WTC11 (cell line): ENCODE data around the gene SLC22A8.

Experiments
- MXD4 ChIP-seq: fragments of 250-450 bp; sonication (Bioruptor Pico); IDR thresholded peaks from 2 replicates; pipeline ENCODE4 v1.8.0; 2021; ENCODE audit warnings: mild to moderate bottlenecking, moderate library complexity, borderline replicate concordance
- NR2C2 ChIP-seq: sonication (generic); formaldehyde crosslinking; IDR thresholded peaks from 2 replicates; pipeline ENCODE4 v1.8.0; 2022; ENCODE audit warnings: mild to moderate bottlenecking, missing genetic modification reagents
- PRRX2 ChIP-seq: fragments of 250-450 bp; sonication (Bioruptor Pico); IDR thresholded peaks from 2 replicates; pipeline ENCODE4 v1.8.0; 2021; ENCODE audit warnings: mild to moderate bottlenecking
- SMAD4 ChIP-seq: sonication (generic); formaldehyde crosslinking; IDR thresholded peaks from 2 replicates; pipeline ENCODE4 v1.8.0; 2022; ENCODE audit warnings: mild to moderate bottlenecking, missing genetic modification reagents
- TCF7 ChIP-seq: sonication (generic); formaldehyde crosslinking; IDR thresholded peaks from 2 replicates; pipeline ENCODE4 v1.8.0; 2022; ENCODE audit warnings: mild to moderate bottlenecking, low read depth, missing genetic modification reagents, moderate library complexity
- ZNF121 ChIP-seq: sonication (generic); formaldehyde crosslinking; IDR thresholded peaks from 2 replicates; pipeline ENCODE4 v1.8.0; 2023; ENCODE audit warnings: missing genetic modification reagents
- TF ChIP-seq, protein P1 (sequence below): fragments of 200-600 bp; IDR thresholded peaks from 2 replicates; pipeline ENCODE4 v1.8.0; 2022; ENCODE audit warnings: antibody characterized with exemption
- TF ChIP-seq, protein P2 (sequence below): sonication (generic); formaldehyde crosslinking; IDR thresholded peaks from 2 replicates; pipeline ENCODE4 v1.8.1; 2022; ENCODE audit warnings: low read depth, missing genetic modification reagents, borderline replicate concordance
- TF ChIP-seq, protein P3 (sequence below): sonication (generic); formaldehyde crosslinking; IDR thresholded peaks from 2 replicates; pipeline ENCODE4 v1.8.0; 2022; ENCODE audit warnings: mild to moderate bottlenecking, missing genetic modification reagents
- TF ChIP-seq, protein P4 (sequence below): sonication (generic); formaldehyde crosslinking; IDR thresholded peaks from 2 replicates; pipeline ENCODE4 v1.8.1; 2022; ENCODE audit warnings: low read depth, mild to moderate bottlenecking, moderate library complexity, missing genetic modification reagents, borderline replicate concordance
- TF ChIP-seq, protein P5 (sequence below): sonication (generic); formaldehyde crosslinking; IDR thresholded peaks from 2 replicates; pipeline ENCODE4 v1.8.0; 2022; ENCODE audit warnings: missing genetic modification reagents
- TF ChIP-seq, protein P6 (sequence below): sonication (generic); formaldehyde crosslinking; IDR thresholded peaks from 2 replicates; pipeline ENCODE4 v1.8.0; 2023; ENCODE audit warnings: missing genetic modification reagents

DNA sequence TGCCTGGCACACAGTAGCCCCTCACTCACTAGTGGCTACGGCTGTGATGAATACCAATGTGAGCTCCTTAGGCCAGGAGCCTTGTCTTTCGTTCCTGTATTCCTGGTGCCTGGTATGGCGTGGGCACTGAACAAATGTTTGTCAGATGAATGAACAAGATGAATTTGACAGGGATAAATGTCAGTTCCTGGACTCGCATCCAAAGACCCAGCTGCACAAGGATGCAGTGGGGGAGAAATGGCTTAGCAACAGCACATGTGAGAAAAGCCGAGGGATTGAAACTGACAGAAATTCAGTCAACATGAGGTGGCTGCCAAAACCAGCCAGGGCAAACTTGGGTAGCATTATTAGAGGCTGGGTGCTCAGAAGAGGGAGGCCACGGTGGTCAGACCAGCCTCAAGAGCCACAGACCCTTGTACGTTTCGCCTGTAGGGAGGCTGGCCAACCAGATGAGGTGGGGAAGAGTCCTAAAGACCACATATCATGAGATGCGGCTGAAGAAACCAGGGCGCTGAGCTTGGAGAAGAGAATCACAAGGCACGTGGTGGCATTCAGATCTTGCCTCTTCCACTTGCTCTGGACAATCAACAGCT lies 7.7 kb upstream of the SLC22A8 start:
- TF ChIP-seq, protein P1, sequence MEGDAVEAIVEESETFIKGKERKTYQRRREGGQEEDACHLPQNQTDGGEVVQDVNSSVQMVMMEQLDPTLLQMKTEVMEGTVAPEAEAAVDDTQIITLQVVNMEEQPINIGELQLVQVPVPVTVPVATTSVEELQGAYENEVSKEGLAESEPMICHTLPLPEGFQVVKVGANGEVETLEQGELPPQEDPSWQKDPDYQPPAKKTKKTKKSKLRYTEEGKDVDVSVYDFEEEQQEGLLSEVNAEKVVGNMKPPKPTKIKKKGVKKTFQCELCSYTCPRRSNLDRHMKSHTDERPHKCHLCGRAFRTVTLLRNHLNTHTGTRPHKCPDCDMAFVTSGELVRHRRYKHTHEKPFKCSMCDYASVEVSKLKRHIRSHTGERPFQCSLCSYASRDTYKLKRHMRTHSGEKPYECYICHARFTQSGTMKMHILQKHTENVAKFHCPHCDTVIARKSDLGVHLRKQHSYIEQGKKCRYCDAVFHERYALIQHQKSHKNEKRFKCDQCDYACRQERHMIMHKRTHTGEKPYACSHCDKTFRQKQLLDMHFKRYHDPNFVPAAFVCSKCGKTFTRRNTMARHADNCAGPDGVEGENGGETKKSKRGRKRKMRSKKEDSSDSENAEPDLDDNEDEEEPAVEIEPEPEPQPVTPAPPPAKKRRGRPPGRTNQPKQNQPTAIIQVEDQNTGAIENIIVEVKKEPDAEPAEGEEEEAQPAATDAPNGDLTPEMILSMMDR = no peak
- no peak for TF ChIP-seq MXD4 (CRISPR knock-in tag)
- TF ChIP-seq, protein P2, sequence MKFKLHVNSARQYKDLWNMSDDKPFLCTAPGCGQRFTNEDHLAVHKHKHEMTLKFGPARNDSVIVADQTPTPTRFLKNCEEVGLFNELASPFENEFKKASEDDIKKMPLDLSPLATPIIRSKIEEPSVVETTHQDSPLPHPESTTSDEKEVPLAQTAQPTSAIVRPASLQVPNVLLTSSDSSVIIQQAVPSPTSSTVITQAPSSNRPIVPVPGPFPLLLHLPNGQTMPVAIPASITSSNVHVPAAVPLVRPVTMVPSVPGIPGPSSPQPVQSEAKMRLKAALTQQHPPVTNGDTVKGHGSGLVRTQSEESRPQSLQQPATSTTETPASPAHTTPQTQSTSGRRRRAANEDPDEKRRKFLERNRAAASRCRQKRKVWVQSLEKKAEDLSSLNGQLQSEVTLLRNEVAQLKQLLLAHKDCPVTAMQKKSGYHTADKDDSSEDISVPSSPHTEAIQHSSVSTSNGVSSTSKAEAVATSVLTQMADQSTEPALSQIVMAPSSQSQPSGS = no peak
- TF ChIP-seq, protein P3, sequence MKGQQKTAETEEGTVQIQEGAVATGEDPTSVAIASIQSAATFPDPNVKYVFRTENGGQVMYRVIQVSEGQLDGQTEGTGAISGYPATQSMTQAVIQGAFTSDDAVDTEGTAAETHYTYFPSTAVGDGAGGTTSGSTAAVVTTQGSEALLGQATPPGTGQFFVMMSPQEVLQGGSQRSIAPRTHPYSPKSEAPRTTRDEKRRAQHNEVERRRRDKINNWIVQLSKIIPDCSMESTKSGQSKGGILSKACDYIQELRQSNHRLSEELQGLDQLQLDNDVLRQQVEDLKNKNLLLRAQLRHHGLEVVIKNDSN (CRISPR knock-in tag) = no peak
- TF ChIP-seq NR2C2 (CRISPR knock-in tag) = no peak
- TF ChIP-seq PRRX2 (CRISPR knock-in tag) = no peak
- TF ChIP-seq, protein P4, sequence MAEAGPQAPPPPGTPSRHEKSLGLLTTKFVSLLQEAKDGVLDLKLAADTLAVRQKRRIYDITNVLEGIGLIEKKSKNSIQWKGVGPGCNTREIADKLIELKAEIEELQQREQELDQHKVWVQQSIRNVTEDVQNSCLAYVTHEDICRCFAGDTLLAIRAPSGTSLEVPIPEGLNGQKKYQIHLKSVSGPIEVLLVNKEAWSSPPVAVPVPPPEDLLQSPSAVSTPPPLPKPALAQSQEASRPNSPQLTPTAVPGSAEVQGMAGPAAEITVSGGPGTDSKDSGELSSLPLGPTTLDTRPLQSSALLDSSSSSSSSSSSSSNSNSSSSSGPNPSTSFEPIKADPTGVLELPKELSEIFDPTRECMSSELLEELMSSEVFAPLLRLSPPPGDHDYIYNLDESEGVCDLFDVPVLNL (CRISPR knock-in tag) = no peak
- no peak for TF ChIP-seq ZNF121 (CRISPR knock-in tag)
- no peak for TF ChIP-seq TCF7 (CRISPR knock-in tag)
- TF ChIP-seq, protein P5, sequence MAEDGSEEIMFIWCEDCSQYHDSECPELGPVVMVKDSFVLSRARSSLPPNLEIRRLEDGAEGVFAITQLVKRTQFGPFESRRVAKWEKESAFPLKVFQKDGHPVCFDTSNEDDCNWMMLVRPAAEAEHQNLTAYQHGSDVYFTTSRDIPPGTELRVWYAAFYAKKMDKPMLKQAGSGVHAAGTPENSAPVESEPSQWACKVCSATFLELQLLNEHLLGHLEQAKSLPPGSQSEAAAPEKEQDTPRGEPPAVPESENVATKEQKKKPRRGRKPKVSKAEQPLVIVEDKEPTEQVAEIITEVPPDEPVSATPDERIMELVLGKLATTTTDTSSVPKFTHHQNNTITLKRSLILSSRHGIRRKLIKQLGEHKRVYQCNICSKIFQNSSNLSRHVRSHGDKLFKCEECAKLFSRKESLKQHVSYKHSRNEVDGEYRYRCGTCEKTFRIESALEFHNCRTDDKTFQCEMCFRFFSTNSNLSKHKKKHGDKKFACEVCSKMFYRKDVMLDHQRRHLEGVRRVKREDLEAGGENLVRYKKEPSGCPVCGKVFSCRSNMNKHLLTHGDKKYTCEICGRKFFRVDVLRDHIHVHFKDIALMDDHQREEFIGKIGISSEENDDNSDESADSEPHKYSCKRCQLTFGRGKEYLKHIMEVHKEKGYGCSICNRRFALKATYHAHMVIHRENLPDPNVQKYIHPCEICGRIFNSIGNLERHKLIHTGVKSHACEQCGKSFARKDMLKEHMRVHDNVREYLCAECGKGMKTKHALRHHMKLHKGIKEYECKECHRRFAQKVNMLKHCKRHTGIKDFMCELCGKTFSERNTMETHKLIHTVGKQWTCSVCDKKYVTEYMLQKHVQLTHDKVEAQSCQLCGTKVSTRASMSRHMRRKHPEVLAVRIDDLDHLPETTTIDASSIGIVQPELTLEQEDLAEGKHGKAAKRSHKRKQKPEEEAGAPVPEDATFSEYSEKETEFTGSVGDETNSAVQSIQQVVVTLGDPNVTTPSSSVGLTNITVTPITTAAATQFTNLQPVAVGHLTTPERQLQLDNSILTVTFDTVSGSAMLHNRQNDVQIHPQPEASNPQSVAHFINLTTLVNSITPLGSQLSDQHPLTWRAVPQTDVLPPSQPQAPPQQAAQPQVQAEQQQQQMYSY (CRISPR knock-in tag) = no peak
- TF ChIP-seq, protein P6, sequence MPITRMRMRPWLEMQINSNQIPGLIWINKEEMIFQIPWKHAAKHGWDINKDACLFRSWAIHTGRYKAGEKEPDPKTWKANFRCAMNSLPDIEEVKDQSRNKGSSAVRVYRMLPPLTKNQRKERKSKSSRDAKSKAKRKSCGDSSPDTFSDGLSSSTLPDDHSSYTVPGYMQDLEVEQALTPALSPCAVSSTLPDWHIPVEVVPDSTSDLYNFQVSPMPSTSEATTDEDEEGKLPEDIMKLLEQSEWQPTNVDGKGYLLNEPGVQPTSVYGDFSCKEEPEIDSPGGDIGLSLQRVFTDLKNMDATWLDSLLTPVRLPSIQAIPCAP (CRISPR knock-in tag) = no peak
- no peak for TF ChIP-seq SMAD4
